H9 (cell line): Measurements from ENCODE around the gene DIP2A. TPM values are rescaled to one million over a fixed set of nuclear protein-coding genes. Genes with fewer than 3 reads are reported as not detected.

Source experiments
- DNase-seq: peaks from one replicate; pipeline ENCODE4 v3.0.0-alpha.2; 2017
- H2AFZ ChIP-seq: one replicate; pipeline ENCODE4 v1.6.1; 2013; ENCODE audit warnings: mild to moderate bottlenecking, low read length, control low read depth, moderate library complexity
- H2AK5ac ChIP-seq: 2 replicates; pipeline ENCODE4 v1.6.1; 2013; ENCODE audit warnings: low read length, control low read depth, mixed read lengths; ENCODE audit not compliant: insufficient read length
- H2BK120ac ChIP-seq: one replicate; pipeline ENCODE4 v1.6.1; 2013; ENCODE audit warnings: low read depth, mild to moderate bottlenecking, low read length, control low read depth, inconsistent platforms; ENCODE audit not compliant: poor library complexity, severe bottlenecking
- H2BK12ac ChIP-seq: 2 replicates; pipeline ENCODE4 v1.6.1; 2013; ENCODE audit warnings: low read length, control low read depth, mixed read lengths, low read depth; ENCODE audit not compliant: insufficient read length
- H2BK15ac ChIP-seq: 2 replicates; pipeline ENCODE4 v1.6.1; 2013; ENCODE audit warnings: low read depth, low read length, control low read depth
- H2BK20ac ChIP-seq: one replicate; pipeline ENCODE4 v1.6.1; 2013; ENCODE audit warnings: low read depth, mild to moderate bottlenecking, low read length, control low read depth, inconsistent platforms; ENCODE audit not compliant: poor library complexity, severe bottlenecking
- H2BK5ac ChIP-seq: 2 replicates; pipeline ENCODE4 v1.6.1; 2013; ENCODE audit warnings: low read length, control low read depth, mixed read lengths; ENCODE audit not compliant: insufficient read length
- H3K14ac ChIP-seq: 2 replicates; pipeline ENCODE4 v1.6.1; 2013; ENCODE audit warnings: low read length, control low read depth; ENCODE audit not compliant: insufficient read depth
- H3K18ac ChIP-seq: 2 replicates; pipeline ENCODE4 v1.6.1; 2013; ENCODE audit warnings: low read depth, mild to moderate bottlenecking, mixed read lengths, low read length, control low read depth; ENCODE audit not compliant: insufficient read length
- H3K23ac ChIP-seq: 2 replicates; pipeline ENCODE4 v1.6.1; 2013; ENCODE audit warnings: low read length, control low read depth, mixed read lengths, low read depth; ENCODE audit not compliant: insufficient read length
- H3K23me2 ChIP-seq: 2 replicates; pipeline ENCODE4 v1.6.1; 2013; ENCODE audit warnings: low read depth, mild to moderate bottlenecking, mixed read lengths, low read length, control low read depth; ENCODE audit not compliant: insufficient read length, poor library complexity, severe bottlenecking
- H3K27ac ChIP-seq: 2 replicates; pipeline ENCODE4 v1.5.1; 2013; ENCODE audit warnings: low read length, control low read depth, mixed read lengths, low read depth; ENCODE audit not compliant: insufficient read length
- H3K27me3 ChIP-seq: 2 replicates; pipeline ENCODE4 v1.6.1; 2013; ENCODE audit warnings: low read length, control low read depth, inconsistent platforms; ENCODE audit not compliant: insufficient read depth
- H3K4ac ChIP-seq: 2 replicates; pipeline ENCODE4 v1.6.1; 2013; ENCODE audit warnings: low read depth, mild to moderate bottlenecking, control low read depth, inconsistent platforms, low read length, moderate library complexity
- H3K4me1 ChIP-seq: 2 replicates; pipeline ENCODE4 v1.6.1; 2013; ENCODE audit warnings: low read length, control low read depth, inconsistent platforms; ENCODE audit not compliant: insufficient read depth
- H3K4me2 ChIP-seq: 2 replicates; pipeline ENCODE4 v1.6.1; 2013; ENCODE audit warnings: low read length, control low read depth, mixed read lengths; ENCODE audit not compliant: insufficient read length, insufficient read depth
- H3K56ac ChIP-seq: 2 replicates; pipeline ENCODE4 v1.6.1; 2013; ENCODE audit warnings: low read depth, mild to moderate bottlenecking, mixed read lengths, low read length, control low read depth; ENCODE audit not compliant: insufficient read length
- H3K79me1 ChIP-seq: 2 replicates; pipeline ENCODE4 v1.6.1; 2013; ENCODE audit warnings: low read depth, mild to moderate bottlenecking, moderate library complexity, low read length, control low read depth, inconsistent platforms; ENCODE audit not compliant: insufficient read depth, poor library complexity, severe bottlenecking
- H3K79me2 ChIP-seq: 2 replicates; pipeline ENCODE4 v1.6.1; 2013; ENCODE audit warnings: low read length, control low read depth, inconsistent platforms; ENCODE audit not compliant: insufficient read depth
- H3K9ac ChIP-seq: 2 replicates; pipeline ENCODE4 v1.6.1; 2013; ENCODE audit warnings: low read length, control low read depth, mixed read lengths; ENCODE audit not compliant: insufficient read length; ENCODE audit errors: extremely low read depth
- H3K9me3 ChIP-seq: one replicate; pipeline ENCODE4 v1.6.1; 2013; ENCODE audit warnings: low read depth, low read length, inconsistent platforms; ENCODE audit not compliant: control insufficient read depth
- H3T11ph ChIP-seq: one replicate; pipeline ENCODE4 v1.6.1; 2013; ENCODE audit warnings: mild to moderate bottlenecking, low read length, control low read depth, inconsistent platforms
- H4K20me1 ChIP-seq: one replicate; pipeline ENCODE4 v1.6.1; 2013; ENCODE audit not compliant: control insufficient read depth, insufficient read length, insufficient read depth
- H4K5ac ChIP-seq: 2 replicates; pipeline ENCODE4 v1.6.1; 2013; ENCODE audit warnings: low read depth, mild to moderate bottlenecking, mixed read lengths, low read length, control low read depth; ENCODE audit not compliant: insufficient read length
- H4K8ac ChIP-seq: replicated peaks from 2 replicates; pipeline ENCODE4 v1.6.1; 2013; ENCODE audit warnings: low read length, control low read depth, mixed read lengths, low read depth; ENCODE audit not compliant: insufficient read length
- H4K91ac ChIP-seq: 2 replicates; pipeline ENCODE4 v1.6.1; 2013; ENCODE audit warnings: low read depth, mild to moderate bottlenecking, moderate library complexity, mixed read lengths, low read length, control low read depth; ENCODE audit not compliant: insufficient read length
- H3K27ac Mint-ChIP-seq, 3 experiments: 2 replicates in 2 of 3; 3 replicates in 1 of 3; pipeline ENCODE4 v1.8.0; 2020 to 2021; ENCODE audit warnings: mixed read lengths in 3 of 3, mild to moderate bottlenecking in 1 of 3, moderate library complexity in 1 of 3
- H3K27me3 Mint-ChIP-seq: 2 replicates; pipeline ENCODE4 v1.8.0; 2021; ENCODE audit warnings: low read depth, mild to moderate bottlenecking, moderate library complexity, mixed read lengths
- H3K36me3 Mint-ChIP-seq, 3 experiments: 2 replicates in 2 of 3; 3 replicates in 1 of 3; pipeline ENCODE4 v1.8.0; 2020 to 2021; ENCODE audit warnings: low read depth in 3 of 3, mixed read lengths in 3 of 3; ENCODE audit not compliant: insufficient read depth in 1 of 3
- H3K4me1 Mint-ChIP-seq, 2 experiments: 2 replicates each; pipeline ENCODE4 v1.8.0; 2020; ENCODE audit warnings: mixed read lengths in 2 of 2
- H3K4me3 Mint-ChIP-seq, 2 experiments: 2 replicates in 1 of 2; 3 replicates in 1 of 2; pipeline ENCODE4 v1.8.0; 2020 to 2021; ENCODE audit warnings: mild to moderate bottlenecking in 2 of 2, mixed read lengths in 2 of 2, moderate library complexity in 1 of 2
- H3K9me3 Mint-ChIP-seq, 2 experiments: 2 replicates in 1 of 2; 3 replicates in 1 of 2; pipeline ENCODE4 v1.8.0; 2020; ENCODE audit warnings: mild to moderate bottlenecking in 2 of 2, mixed read lengths in 2 of 2, moderate library complexity in 1 of 2
- CTCF ChIP-seq: fragments of 200-600 bp; sonication (generic); conservative IDR thresholded peaks from 3 replicates; pipeline ENCODE4 v1.8.0; 2021; ENCODE audit warnings: antibody characterized with exemption, mild to moderate bottlenecking
- total RNA-seq: library from RNA; stranded (reverse); gene quantifications from 2 replicates; pipeline ENCODE4 v1.2.1, GENCODE V29; 2021

DIP2A gene
- total RNA-seq, 1 experiment from 2014 or later: 25.2 TPM

DNA sequence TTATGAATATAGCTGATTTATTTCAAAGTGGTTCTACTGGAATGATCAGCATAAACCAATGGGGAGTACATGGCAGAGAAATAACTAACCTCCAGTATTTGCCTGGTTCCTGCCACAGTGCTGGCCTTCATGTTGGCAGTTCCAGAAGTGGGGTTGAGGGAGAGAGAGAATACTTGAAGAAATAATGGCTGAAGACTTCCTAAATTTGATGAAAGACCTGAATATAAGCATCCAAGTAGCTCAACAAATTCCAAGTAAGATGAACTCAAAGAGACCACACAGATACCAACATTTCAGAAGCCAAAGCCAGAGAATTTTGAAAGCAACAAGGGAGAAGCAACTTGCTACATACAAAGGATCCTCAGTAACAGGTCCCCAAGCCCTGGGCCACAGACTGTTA is 111.9 kb downstream of the DIP2A start:
- H3K27ac Mint-ChIP-seq: no peak overlapping the region
- DNase-seq: no peak
- Histone ChIP-seq H3K27ac (no peak overlapping the region), H3K18ac (no peak overlapping the region), H3K79me2 (no peaks in the 10 kb centered on the region), H3K9me3 (no peaks in the 10 kb centered on the region), H2AK5ac (no peak overlapping the region), H3K79me1 (no peaks in the 10 kb centered on the region), H2BK20ac (no peak overlapping the region), H3K56ac (no peak overlapping the region), H4K8ac (no peak overlapping the region), H3K14ac (no peak overlapping the region), H2BK12ac (no peak overlapping the region), H2BK15ac (no peak overlapping the region), H4K5ac (no peak overlapping the region), H4K20me1 (no peaks in the 10 kb centered on the region), H3T11ph (no peak overlapping the region), H3K4me1 (no peaks in the 10 kb centered on the region), H3K23ac (no peak overlapping the region), H3K23me2 (no peaks in the 10 kb centered on the region), H3K4me2 (no peak overlapping the region), H3K9ac (no peak overlapping the region), H4K91ac (no peak overlapping the region), H2AFZ (no peak overlapping the region), H3K27me3 (no peaks in the 10 kb centered on the region), H3K4ac (no peak overlapping the region), H2BK120ac (no peak overlapping the region), H2BK5ac (no peak overlapping the region)
- H3K27me3 Mint-ChIP-seq: no peaks in the 10 kb centered on the region
- H3K36me3 Mint-ChIP-seq: peaks cover 40 to 51% (median 48%) of the 10 kb centered on the region in 3 experiments
- TF ChIP-seq CTCF: no peak
- H3K4me3 Mint-ChIP-seq: no peak overlapping the region
- no peaks in the 10 kb centered on the region for H3K4me1 Mint-ChIP-seq
- peaks cover 7 to 8% of the 10 kb centered on the region in 2 experiments; a peak in 4 of 5 replicates for H3K9me3 Mint-ChIP-seq
